GM11168 (cell line): Measurements from ENCODE around the gene SYNE3.

ENCODE experiments used
- in situ Hi-C: fragments of 300-500 bp; cut with MboI; formaldehyde crosslinking; loops from one replicate; pipeline ENCODE4 v1.12.0; 2022; ENCODE audit warnings: low sequenced_read_pairs; ENCODE audit not compliant: unreplicated experiment

The SYNE3 gene

GRCh38 chr14:95479494-95479893 is 37.0 kb downstream of the SYNE3 start:
- in situ Hi-C loops, result no loop called here

DNA sequence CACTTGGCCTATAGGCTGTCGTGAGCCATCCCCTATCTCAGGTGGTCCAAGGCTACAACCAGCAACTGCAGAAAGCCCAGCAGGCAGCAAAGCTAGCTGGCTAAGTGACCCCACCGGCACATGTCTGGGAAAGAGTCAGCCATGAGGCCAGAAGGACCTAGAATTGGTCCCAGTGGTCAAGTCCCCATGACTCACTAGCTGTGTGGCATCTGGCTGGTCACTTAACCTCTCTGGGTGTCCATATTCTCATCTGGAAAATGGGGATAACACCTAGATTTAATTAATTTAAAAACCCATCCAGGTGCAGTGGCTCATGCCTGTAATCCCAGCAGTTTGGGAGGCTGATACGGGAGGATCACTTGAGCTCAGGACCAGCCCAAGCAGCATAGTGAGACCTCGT is 37.6 kb downstream of the SYNE3 start:
- in situ Hi-C loops, result no loop called here

GRCh38 chr14:95478309-95478708 is 38.1 kb downstream of the SYNE3 start:
- in situ Hi-C loops, result no loop called here

DNA sequence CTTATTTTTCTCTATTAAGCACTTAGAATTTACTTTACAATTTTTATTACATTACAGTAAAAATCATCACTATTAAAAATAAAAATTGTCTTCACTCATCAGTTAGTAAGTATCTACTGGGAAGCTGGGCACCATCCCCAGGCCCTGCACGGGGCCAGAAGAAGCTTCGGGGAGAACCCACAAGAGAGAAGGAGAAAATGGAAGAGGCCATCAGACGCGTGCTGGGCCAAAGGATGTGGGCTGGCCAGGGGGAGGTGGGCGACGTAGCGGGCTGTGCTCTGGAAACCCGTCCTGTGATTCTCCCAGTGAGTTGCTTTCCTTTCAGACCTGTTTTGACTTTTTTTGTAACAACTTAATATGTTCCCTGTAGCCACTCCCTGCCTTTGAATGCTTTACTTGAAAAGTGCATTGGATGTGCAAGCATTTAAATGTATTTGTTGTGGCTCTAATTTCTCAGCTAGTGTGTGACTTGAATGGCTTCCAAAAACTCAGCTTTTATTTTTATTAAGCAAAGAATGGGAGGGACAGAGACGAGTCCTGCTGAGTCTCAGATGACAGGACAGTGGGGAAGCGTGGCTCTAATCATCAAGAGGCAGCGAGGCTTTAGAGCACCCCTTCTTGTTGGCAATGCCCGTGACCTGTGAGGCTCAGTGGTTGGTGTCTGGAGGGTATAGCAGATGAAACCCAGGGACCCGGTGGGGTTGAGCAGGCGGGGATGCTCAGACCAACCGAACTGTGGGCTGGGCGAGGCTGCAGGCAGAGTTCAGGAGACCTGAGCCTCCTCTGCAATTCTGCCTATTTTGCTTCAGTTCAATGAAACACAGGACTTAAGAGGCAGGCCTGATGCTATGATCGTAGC is 38.8 kb downstream of the SYNE3 start:
- in situ Hi-C loops, result no loop called here

- in situ Hi-C loops, result no loop called here
Observed at GRCh38 chr14:95476747-95477146, 39.7 kb downstream of the SYNE3 start.

DNA sequence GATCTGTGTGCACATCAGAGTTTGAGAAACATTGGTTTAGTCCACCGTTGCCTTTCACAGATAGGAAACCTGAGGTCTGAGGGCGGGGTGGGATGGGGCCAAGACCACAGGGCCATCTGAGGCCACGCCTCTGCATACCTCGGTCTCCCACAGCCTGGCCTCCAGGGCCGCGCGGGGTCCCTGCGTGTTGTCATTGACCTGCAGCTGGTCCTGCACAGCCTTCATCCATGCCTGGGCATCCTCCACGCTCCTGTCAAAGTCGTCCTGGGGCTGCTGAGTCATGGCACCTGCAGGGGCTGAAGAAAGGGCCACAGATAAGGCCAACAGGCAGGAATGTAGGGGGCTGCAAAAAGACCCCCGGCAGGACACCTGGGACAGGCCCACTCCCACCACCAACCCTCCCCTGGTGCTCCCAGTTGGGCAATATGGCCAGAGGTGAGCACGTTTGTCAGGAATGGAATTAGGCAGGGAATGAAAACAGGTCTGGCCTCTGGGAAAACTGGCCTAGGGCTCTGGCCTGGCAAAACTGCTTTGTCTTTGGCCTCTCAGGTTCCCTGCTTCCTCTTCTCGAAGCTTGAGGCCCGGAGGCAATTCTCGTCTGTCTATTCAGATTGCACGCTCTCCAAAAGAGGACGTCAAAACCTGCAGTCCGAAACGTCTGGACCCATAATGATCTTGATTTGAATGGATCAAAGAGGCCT is 40.8 kb downstream of the SYNE3 start:
- in situ Hi-C loops, result no loop called here

DNA sequence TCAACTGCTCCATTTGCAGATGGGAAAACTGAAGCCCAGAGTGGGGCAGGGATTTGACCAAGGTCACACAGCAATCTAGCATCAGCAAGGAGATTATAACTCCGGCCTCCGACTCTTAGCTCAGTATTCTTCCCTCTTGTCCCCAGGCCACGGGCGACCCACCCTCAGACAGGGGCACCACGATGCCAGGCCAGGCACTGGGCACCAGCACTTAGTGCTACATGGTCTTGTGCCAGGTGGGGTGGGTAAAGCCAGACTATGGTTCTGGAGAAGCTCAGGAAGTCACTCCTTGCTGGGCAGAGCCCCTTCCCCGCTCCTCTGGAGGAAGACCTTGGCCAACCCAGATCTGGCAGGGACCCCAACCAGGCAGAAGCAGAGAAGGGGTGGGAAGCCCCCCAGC is 41.5 kb downstream of the SYNE3 start:
- in situ Hi-C loops, result no loop called here

DNA sequence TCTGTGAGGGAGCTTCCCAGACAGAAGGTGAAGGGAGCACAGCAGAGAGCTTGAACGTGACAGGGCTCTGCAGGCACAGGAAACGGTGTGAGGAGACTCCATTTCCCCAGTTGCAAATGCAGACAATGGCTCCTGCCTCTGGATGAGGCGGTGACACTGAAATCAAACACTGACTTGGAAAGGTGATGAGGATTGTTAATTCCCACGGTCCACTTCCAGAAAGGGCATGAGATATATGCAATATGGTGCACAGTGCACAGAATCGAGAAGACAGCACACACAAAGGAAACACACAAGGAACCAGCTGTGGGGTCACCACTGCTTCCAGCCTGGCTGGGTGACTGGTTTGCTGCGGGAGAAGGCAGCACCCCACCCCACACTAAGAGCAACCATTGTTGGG is 42.0 kb downstream of the SYNE3 start:
- in situ Hi-C loops, result no loop called here

- in situ Hi-C loops, result no loop called here
Observed at GRCh38 chr14:95472819-95473251, 43.6 kb downstream of the SYNE3 start.

- in situ Hi-C loops, result no loop called here
Observed at GRCh38 chr14:95471476-95471875, 45.0 kb downstream of the SYNE3 start.

DNA sequence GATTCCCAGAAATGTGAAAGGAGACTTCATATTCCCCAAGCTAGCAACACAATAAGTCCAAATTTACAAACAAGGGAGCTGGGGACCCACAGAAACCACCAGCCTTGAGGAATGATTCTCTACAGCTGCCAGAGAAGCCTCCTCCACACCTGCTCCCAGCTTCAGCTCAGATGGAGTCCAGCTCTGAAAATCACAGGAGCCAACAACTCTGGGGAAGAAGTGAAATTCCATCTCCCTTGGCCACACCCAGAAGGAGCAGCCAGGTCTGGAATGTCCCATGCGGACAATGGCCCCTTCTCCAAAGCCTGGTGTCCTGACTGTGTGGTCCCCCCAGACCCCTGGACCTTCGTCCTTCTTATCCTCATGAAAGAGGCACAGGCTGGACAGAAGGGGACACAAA is 45.4 kb downstream of the SYNE3 start:
- in situ Hi-C loops, result no loop called here

DNA sequence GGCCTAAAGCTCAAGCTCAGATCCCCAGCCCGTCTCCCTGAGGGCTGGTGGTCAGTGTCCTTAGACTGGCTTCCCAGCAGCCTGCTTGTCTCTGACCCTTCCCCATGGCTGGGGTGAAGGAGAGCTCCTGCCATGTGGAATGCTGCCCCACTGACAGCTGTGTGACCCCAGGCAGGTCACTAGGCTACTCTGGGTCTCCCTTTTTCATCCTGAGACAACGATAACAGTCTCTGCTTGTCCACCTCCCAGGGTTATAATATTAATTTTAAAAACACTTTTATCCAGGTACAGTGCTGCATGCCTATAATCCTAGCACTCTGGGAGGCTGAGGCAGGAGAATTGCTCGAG is 47.3 kb downstream of the SYNE3 start:
- in situ Hi-C loops, result no loop called here

DNA sequence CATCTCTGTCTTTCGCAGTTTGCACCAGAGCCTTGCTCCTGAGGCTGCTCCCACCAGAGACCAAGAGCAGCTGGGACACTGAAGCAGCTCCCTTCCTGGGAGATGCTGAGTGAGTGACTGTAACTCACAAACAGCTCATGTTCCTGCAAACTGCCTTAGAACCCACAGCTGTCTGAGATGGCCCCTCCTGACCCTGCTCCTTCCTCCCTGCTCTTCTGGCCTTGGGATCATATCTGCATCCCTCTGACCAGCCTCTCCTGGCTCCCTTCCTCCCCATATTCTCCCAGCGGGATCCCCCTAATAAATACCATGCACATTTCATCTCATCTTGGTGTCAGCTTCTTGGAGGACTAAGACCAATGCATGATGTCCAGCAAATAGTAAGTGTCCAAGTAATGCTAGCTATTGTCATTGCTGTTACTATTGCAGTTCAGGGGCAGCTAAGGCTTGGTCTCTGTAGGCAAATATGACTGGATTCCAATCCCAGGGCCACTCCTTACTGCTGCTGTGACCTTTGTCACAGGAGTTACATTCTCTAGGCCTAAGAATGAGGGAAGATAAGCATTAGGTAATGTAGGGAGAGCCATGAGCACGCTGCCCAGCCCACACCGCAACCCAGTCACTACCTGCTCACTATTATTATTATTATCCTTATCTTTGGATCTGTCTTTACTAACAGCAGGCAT is 47.9 kb downstream of the SYNE3 start:
- in situ Hi-C loops, result no loop called here

DNA sequence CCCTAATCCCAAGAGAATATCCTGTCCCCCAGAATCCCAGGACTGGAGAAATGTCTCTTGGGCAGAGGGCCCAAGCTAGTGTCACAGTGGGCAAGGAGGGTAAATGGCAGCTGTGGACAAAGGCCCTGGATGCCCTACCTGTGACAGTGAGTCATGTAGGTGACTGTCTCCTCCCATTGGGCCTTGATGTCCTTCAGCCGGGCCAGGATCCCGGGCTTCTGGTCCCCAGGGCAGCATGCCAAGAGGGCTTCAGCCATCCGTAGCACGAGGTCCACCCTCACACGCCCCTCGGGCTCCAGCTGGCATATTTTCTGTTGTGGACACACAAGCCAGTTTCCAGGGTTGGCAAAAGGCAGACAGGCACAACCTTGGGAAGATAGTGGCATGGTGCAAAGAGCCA is 48.8 kb downstream of the SYNE3 start:
- in situ Hi-C loops, result no loop called here

GRCh38 chr14:95467232-95467631 is 49.2 kb downstream of the SYNE3 start:
- in situ Hi-C loops, result no loop called here
